Liver (tissue), 9 donors: ENCODE data around the gene CD248. TPM values are rescaled to one million over a fixed set of nuclear protein-coding genes. Genes with fewer than 3 reads are reported as not detected.

Experiments
- DNase-seq: peaks from one replicate; pipeline ENCODE4 v3.0.0-alpha.2; 2017; ENCODE audit warnings: low spot score
- H3K27ac ChIP-seq, 2 donors: one replicate each; pipeline ENCODE4 v1.7.0; 2013; ENCODE audit warnings: inconsistent platforms in 2 of 2, low read length in 2 of 2, control low read depth in 1 of 2, low read depth in 1 of 2, mild to moderate bottlenecking in 1 of 2
- H3K27me3 ChIP-seq, 4 donors: one replicate each; pipeline versions ENCODE4 v1.6.1 to v1.7.0; 2013; ENCODE audit warnings: low read length in 3 of 4, inconsistent platforms in 1 of 4, mild to moderate bottlenecking in 1 of 4, moderate library complexity in 1 of 4; ENCODE audit not compliant: control insufficient read depth in 4 of 4, insufficient read depth in 4 of 4
- H3K36me3 ChIP-seq, 4 donors: one replicate each; pipeline versions ENCODE4 v1.6.1 to v1.7.0; 2013; ENCODE audit warnings: low read length in 3 of 4, mild to moderate bottlenecking in 3 of 4, low read depth in 1 of 4, moderate library complexity in 1 of 4; ENCODE audit not compliant: control insufficient read depth in 4 of 4, insufficient read depth in 3 of 4
- H3K4me1 ChIP-seq, 4 donors: one replicate each; pipeline versions ENCODE4 v1.6.1 to v1.7.0; 2013; ENCODE audit warnings: low read length in 3 of 4, mild to moderate bottlenecking in 3 of 4, moderate library complexity in 1 of 4; ENCODE audit not compliant: control insufficient read depth in 4 of 4, insufficient read depth in 4 of 4
- H3K4me3 ChIP-seq, 3 donors: one replicate each; pipeline versions ENCODE4 v1.6.1 to v1.7.0; 2013; ENCODE audit warnings: low read length in 3 of 3, control low read depth in 1 of 3, low read depth in 1 of 3, mild to moderate bottlenecking in 1 of 3
- H3K9ac ChIP-seq, 2 donors: one replicate each; pipeline ENCODE4 v1.7.0; 2013; ENCODE audit warnings: low read length in 2 of 2, mild to moderate bottlenecking in 2 of 2, moderate library complexity in 2 of 2, control low read depth in 1 of 2, low read depth in 1 of 2
- H3K9me3 ChIP-seq, 4 donors: one replicate each; pipeline versions ENCODE4 v1.6.1 to v1.7.0; 2013; ENCODE audit warnings: low read length in 3 of 4; ENCODE audit not compliant: control insufficient read depth in 4 of 4
- EGR1 ChIP-seq, 2 donors: IDR thresholded peaks; 2 replicates each; pipeline ENCODE4 v1.6.1; 2016 to 2018; ENCODE audit warnings: antibody characterized with exemption in 2 of 2, low read depth in 2 of 2
- FOXA1 ChIP-seq: IDR thresholded peaks from 2 replicates; pipeline ENCODE4 v1.6.1; 2016; ENCODE audit warnings: antibody characterized with exemption
- GABPA ChIP-seq, 2 donors: IDR thresholded peaks in 1 of 2; conservative IDR thresholded peaks in 1 of 2; 2 replicates each; pipeline ENCODE4 v1.6.1; 2016; ENCODE audit warnings: antibody characterized with exemption in 2 of 2, mild to moderate bottlenecking in 1 of 2, moderate library complexity in 1 of 2
- HNF4A ChIP-seq, 2 donors: conservative IDR thresholded peaks; 2 replicates each; pipeline ENCODE4 v1.6.1; 2016; ENCODE audit warnings: antibody characterized with exemption in 2 of 2, mild to moderate bottlenecking in 2 of 2
- HNF4G ChIP-seq: IDR thresholded peaks from 2 replicates; pipeline ENCODE4 v1.6.1; 2016; ENCODE audit warnings: antibody characterized with exemption
- JUND ChIP-seq, 2 donors: IDR thresholded peaks; 2 replicates each; pipeline ENCODE4 v1.6.1; 2016; ENCODE audit warnings: antibody characterized with exemption in 2 of 2
- RAD21 ChIP-seq, 2 donors: IDR thresholded peaks; 2 replicates each; pipeline ENCODE4 v1.6.1; 2016; ENCODE audit warnings: antibody characterized with exemption in 2 of 2, mild to moderate bottlenecking in 2 of 2
- RXRA ChIP-seq, 2 donors: IDR thresholded peaks; 2 replicates each; pipeline ENCODE4 v1.6.1; 2017 to 2018; ENCODE audit warnings: antibody characterized with exemption in 2 of 2, mild to moderate bottlenecking in 1 of 2
- TAF1 ChIP-seq: conservative IDR thresholded peaks from 2 replicates; pipeline ENCODE4 v1.6.1; 2016; ENCODE audit warnings: antibody characterized with exemption, mild to moderate bottlenecking
- YY1 ChIP-seq: IDR thresholded peaks from 2 replicates; pipeline ENCODE4 v1.6.1; 2016; ENCODE audit warnings: antibody characterized with exemption, mild to moderate bottlenecking
- ZBTB33 ChIP-seq: IDR thresholded peaks from 2 replicates; pipeline ENCODE4 v1.6.1; 2016; ENCODE audit warnings: antibody characterized with exemption
- WGBS: extraction: QIAGEN DNeasy Blood & Tissue Kit; methylation state at CpG from one replicate; pipeline ENCODE4 v1.1.7; 2013; 5-methylcytosine and 5-hydroxymethylcytosine counted together
- polyA plus RNA-seq, 2 donors: library from polyadenylated mRNA; stranded (reverse) in 1 of 2; unstranded in 1 of 2; fragments of 200-250 nt in 1 of 2; fragments of >200 nt in 1 of 2; fragmentation: Nextera tagmentation in 1 of 2; extraction: Ambion mirVana in 1 of 2; gene quantifications; one replicate each; pipeline versions ENCODE4 v1.2.1 to v1.2.3, GENCODE V29; 2013 to 2015
- total RNA-seq, 2 donors: library from RNA; depleted of rRNA; stranded (reverse); fragments of >200 nt; gene quantifications; one replicate each; pipeline ENCODE4 v1.2.3, GENCODE V29; 2014
- TF ChIP-seq, protein P1 (sequence below): IDR thresholded peaks from 2 replicates; pipeline ENCODE4 v1.6.1; 2016; ENCODE audit warnings: antibody characterized with exemption
- TF ChIP-seq, protein P2 (sequence below): IDR thresholded peaks from 2 replicates; pipeline ENCODE4 v1.6.1; 2016; ENCODE audit warnings: antibody characterized with exemption, mild to moderate bottlenecking
- TF ChIP-seq, protein P3 (sequence below): IDR thresholded peaks from 2 replicates; pipeline ENCODE4 v1.6.1; 2016; ENCODE audit warnings: antibody characterized with exemption
- donor health status: healthy.
- donor health status: healthy.
- donor health status: healthy.
- donor health status: healthy.
- donor health status: healthy.

Gene CD248
- total and polyA plus RNA-seq, 4 donors: 0.64 to 3.0 (median 1.2) TPM

DNA sequence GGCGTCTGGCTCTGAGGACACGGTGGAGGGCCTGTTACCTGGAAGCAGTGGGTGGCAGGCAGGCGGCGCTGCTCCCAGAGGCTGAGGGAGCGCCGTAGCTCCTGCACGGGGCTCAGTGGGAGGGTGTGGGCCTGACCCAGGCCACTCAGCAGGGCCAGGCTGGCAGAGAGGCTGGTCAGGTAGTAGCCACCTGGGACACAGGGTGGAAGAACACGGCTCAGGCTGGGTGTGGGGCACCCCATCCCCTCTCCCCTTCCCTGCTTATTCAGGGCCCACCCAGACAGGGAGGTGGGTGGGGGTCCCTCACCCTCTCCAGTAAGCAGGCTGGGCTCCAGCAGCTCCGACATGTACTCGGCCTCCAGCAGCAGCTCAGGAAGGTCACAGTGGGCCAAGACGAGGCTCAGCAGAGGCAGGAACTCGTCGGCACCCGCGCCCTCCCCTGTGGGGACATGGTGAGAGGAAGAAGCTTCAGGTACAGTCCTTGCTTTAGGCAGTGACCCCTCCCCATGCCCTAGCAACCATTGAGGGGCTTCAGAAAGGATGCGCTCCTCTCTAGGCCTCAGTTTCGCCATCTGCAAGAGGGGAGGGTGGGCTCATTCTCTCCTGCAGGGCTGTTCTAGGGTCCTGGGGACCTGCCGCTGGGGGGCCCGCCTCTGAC, 16.5 kb upstream of the CD248 start:
- Histone ChIP-seq H3K9ac (no peak overlapping the region), H3K4me3 (no peak overlapping the region), H3K4me1 (peaks cover 4 to 20% (median 12%) of the 10 kb centered on the region in 4 donors), H3K27me3 (no peaks in the 10 kb centered on the region), H3K36me3 (peaks cover 0 to 6% (median 1%) of the 10 kb centered on the region in 4 donors), H3K27ac (no peak overlapping the region), H3K9me3 (no peaks in the 10 kb centered on the region)
- WGBS: 92% methylated on average over 19 of the region's 19 CpGs
- DNase-seq: no peak
- TF ChIP-seq, protein P1, sequence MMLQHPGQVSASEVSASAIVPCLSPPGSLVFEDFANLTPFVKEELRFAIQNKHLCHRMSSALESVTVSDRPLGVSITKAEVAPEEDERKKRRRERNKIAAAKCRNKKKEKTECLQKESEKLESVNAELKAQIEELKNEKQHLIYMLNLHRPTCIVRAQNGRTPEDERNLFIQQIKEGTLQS: no peak
- TF ChIP-seq FOXA1: no peak
- no peak for TF ChIP-seq HNF4G
- no peak for TF ChIP-seq TAF1
- TF ChIP-seq ZBTB33: no peak
- TF ChIP-seq EGR1 (IDR thresholded peaks at IDR 0.05; ENCODE audit: low read depth in 2 of 2): no peak
- TF ChIP-seq, protein P2, sequence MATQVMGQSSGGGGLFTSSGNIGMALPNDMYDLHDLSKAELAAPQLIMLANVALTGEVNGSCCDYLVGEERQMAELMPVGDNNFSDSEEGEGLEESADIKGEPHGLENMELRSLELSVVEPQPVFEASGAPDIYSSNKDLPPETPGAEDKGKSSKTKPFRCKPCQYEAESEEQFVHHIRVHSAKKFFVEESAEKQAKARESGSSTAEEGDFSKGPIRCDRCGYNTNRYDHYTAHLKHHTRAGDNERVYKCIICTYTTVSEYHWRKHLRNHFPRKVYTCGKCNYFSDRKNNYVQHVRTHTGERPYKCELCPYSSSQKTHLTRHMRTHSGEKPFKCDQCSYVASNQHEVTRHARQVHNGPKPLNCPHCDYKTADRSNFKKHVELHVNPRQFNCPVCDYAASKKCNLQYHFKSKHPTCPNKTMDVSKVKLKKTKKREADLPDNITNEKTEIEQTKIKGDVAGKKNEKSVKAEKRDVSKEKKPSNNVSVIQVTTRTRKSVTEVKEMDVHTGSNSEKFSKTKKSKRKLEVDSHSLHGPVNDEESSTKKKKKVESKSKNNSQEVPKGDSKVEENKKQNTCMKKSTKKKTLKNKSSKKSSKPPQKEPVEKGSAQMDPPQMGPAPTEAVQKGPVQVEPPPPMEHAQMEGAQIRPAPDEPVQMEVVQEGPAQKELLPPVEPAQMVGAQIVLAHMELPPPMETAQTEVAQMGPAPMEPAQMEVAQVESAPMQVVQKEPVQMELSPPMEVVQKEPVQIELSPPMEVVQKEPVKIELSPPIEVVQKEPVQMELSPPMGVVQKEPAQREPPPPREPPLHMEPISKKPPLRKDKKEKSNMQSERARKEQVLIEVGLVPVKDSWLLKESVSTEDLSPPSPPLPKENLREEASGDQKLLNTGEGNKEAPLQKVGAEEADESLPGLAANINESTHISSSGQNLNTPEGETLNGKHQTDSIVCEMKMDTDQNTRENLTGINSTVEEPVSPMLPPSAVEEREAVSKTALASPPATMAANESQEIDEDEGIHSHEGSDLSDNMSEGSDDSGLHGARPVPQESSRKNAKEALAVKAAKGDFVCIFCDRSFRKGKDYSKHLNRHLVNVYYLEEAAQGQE: no peak
- TF ChIP-seq YY1: no peak
- TF ChIP-seq RAD21 (IDR thresholded peaks at IDR 0.05): no peak
- no peak for TF ChIP-seq JUND (IDR thresholded peaks at IDR 0.05)
- no peak for TF ChIP-seq GABPA (IDR thresholded peaks at IDR 0.05 in 1 of 2, conservative IDR thresholded peaks at IDR 0.05 in 1 of 2)
- TF ChIP-seq HNF4A (conservative IDR thresholded peaks at IDR 0.05): no peak
- no peak for TF ChIP-seq RXRA (IDR thresholded peaks at IDR 0.05)

- WGBS: 82% methylated on average over 18 of the region's 18 CpGs
- H3K9ac ChIP-seq: no peak overlapping the region
- H3K9me3 ChIP-seq: no peaks in the 10 kb centered on the region
- TF ChIP-seq FOXA1: no peak
- no peak for TF ChIP-seq RXRA (IDR thresholded peaks at IDR 0.05)
- no peak for TF ChIP-seq TAF1
- TF ChIP-seq JUND (IDR thresholded peaks at IDR 0.05): no peak
- TF ChIP-seq, protein P3, sequence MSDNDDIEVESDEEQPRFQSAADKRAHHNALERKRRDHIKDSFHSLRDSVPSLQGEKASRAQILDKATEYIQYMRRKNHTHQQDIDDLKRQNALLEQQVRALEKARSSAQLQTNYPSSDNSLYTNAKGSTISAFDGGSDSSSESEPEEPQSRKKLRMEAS: no peak
- TF ChIP-seq HNF4G: no peak
- TF ChIP-seq, protein P1: no peak
- H3K27me3 ChIP-seq: no peaks in the 10 kb centered on the region
- DNase-seq: no peak
- peaks cover 7 to 23% (median 13%) of the 10 kb centered on the region in 4 donors for H3K4me1 ChIP-seq
- H3K4me3 ChIP-seq: no peak overlapping the region
- H3K36me3 ChIP-seq: peaks cover 0 to 2% (median under 1%) of the 10 kb centered on the region in 4 donors
- H3K27ac ChIP-seq: no peak overlapping the region
Observed at GRCh38 chr11:66332371-66333219, 15.8 kb upstream of the CD248 start.
